ENCODE data around the gene RBM38. TPM values are rescaled to one million over a fixed set of nuclear protein-coding genes. Genes with fewer than 3 reads are reported as not detected.
"Not testable (repeated sequence)": the region's sequence is repeated elsewhere in the genome, so short reads cannot be mapped to it uniquely, and the experiment has no call there.

Gene RBM38
- total RNA-seq, 1 donor from 2014 or later: 16.6 TPM

GRCh38 chr20:57416296-57417022 is 25.3 kb downstream of the RBM38 start:
- Mint-ChIP-seq H3K27me3 (ENCODE audit: unreplicated experiment) (peaks cover 5% of the 10 kb centered on the region), H3K4me3 (ENCODE audit: unreplicated experiment) (no peak overlapping the region), H3K27ac (ENCODE audit: unreplicated experiment) (no peak overlapping the region), H3K4me1 (ENCODE audit: low read depth, unreplicated experiment) (no peaks in the 10 kb centered on the region), H3K36me3 (ENCODE audit: unreplicated experiment) (no peaks in the 10 kb centered on the region), H3K9me3 (ENCODE audit: unreplicated experiment) (peaks cover 5% of the 10 kb centered on the region)
- no peak for DNase-seq
- TF ChIP-seq, protein P1, sequence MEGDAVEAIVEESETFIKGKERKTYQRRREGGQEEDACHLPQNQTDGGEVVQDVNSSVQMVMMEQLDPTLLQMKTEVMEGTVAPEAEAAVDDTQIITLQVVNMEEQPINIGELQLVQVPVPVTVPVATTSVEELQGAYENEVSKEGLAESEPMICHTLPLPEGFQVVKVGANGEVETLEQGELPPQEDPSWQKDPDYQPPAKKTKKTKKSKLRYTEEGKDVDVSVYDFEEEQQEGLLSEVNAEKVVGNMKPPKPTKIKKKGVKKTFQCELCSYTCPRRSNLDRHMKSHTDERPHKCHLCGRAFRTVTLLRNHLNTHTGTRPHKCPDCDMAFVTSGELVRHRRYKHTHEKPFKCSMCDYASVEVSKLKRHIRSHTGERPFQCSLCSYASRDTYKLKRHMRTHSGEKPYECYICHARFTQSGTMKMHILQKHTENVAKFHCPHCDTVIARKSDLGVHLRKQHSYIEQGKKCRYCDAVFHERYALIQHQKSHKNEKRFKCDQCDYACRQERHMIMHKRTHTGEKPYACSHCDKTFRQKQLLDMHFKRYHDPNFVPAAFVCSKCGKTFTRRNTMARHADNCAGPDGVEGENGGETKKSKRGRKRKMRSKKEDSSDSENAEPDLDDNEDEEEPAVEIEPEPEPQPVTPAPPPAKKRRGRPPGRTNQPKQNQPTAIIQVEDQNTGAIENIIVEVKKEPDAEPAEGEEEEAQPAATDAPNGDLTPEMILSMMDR (IDR thresholded peaks at IDR 0.05; ENCODE audit: partially characterized antibody, unreplicated experiment): no peak

GRCh38 chr20:57417051-57417689 is 26.0 kb downstream of the RBM38 start:
- TF ChIP-seq, protein P1 (IDR thresholded peaks at IDR 0.05; ENCODE audit: partially characterized antibody, unreplicated experiment): no peak
- Mint-ChIP-seq H3K4me1 (ENCODE audit: low read depth, unreplicated experiment) (no peaks in the 10 kb centered on the region), H3K27me3 (ENCODE audit: unreplicated experiment) (peaks cover 5% of the 10 kb centered on the region), H3K27ac (ENCODE audit: unreplicated experiment) (peak overlapping the region; percentile 38), H3K9me3 (ENCODE audit: unreplicated experiment) (peaks cover 5% of the 10 kb centered on the region), H3K36me3 (ENCODE audit: unreplicated experiment) (no peaks in the 10 kb centered on the region), H3K4me3 (ENCODE audit: unreplicated experiment) (no peak overlapping the region)
- DNase-seq: no peak

- DNase-seq: no peak
- Mint-ChIP-seq H3K36me3 (ENCODE audit: unreplicated experiment) (no peaks in the 10 kb centered on the region), H3K4me3 (ENCODE audit: unreplicated experiment) (no peak overlapping the region), H3K27ac (ENCODE audit: unreplicated experiment) (no peak overlapping the region), H3K9me3 (ENCODE audit: unreplicated experiment) (peaks cover 3% of the 10 kb centered on the region), H3K4me1 (ENCODE audit: low read depth, unreplicated experiment) (no peaks in the 10 kb centered on the region), H3K27me3 (ENCODE audit: unreplicated experiment) (peaks cover 1% of the 10 kb centered on the region)
- TF ChIP-seq, protein P1 (IDR thresholded peaks at IDR 0.05; ENCODE audit: partially characterized antibody, unreplicated experiment): no peak
These were observed 26.9 kb downstream of the RBM38 start for GRCh38 chr20:57417830-57418780.

DNA sequence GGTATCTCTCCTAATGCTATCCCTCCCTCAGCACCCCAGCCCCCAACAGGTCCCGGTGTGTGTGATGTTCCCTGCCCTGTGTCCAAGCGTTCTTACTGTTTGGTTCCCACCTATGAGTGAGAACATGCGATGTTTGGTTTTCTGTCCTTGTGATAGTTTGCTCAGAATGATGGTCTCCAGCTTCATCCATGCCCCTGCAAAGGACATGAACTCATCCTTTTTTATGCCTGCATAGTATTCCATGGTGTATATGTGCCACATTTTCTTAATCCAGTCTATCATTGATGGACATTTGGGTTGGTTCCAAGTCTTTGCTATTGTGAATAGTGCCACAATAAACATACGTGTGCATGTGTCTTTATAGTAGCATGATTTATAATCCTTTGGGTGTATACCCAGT is 28.3 kb downstream of the RBM38 start:
- DNase-seq; H3K4me1 Mint-ChIP-seq (ENCODE audit: low read depth, unreplicated experiment); H3K36me3 Mint-ChIP-seq (ENCODE audit: unreplicated experiment): not testable (repeated sequence)

DNA sequence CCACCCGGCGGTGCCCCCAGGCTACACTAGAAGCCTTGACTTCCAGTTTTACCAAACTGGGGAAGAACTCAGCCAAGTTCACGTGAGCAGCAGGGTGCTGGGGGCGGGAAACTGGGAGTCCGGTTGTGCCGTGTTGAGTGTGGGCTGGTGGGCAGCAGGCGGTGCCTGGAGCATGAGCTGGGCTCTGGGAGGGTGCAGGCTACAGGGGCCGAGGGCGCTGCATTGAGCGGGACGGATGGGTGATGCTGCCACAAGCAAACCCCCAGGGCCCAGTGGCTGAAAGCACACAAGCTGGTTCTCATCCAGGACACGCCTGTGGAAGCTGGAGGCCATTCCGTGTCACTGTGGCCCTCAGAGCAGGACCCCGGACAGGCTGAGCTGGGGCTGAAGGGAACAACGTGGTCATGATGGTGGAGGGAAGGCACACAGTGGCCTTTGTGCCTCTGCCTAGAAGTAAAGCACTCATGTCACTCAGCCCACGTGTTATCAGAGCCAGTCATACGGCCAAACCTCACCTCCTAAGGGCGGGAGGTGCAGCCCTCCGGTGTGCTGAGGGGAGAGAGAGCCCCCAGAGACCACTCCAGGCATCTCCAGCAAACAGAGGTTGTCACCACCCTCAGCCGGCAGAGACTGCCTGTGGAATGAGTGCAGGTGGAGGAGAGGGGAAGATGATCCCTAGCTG is 29.5 kb downstream of the RBM38 start:
- DNase-seq: peak; percentile 8
- Mint-ChIP-seq H3K36me3 (ENCODE audit: unreplicated experiment) (no peaks in the 10 kb centered on the region), H3K27ac (ENCODE audit: unreplicated experiment) (no peak overlapping the region), H3K27me3 (ENCODE audit: unreplicated experiment) (peaks cover 5% of the 10 kb centered on the region), H3K4me1 (ENCODE audit: low read depth, unreplicated experiment) (peaks cover 4% of the 10 kb centered on the region), H3K9me3 (ENCODE audit: unreplicated experiment) (peaks cover 6% of the 10 kb centered on the region), H3K4me3 (ENCODE audit: unreplicated experiment) (no peak overlapping the region)
- TF ChIP-seq, protein P1 (IDR thresholded peaks at IDR 0.05; ENCODE audit: partially characterized antibody, unreplicated experiment): no peak

More for the DNA sequence above, 28.3 kb downstream of the RBM38 start:
- H3K9me3 Mint-ChIP-seq (ENCODE audit: unreplicated experiment); H3K27ac Mint-ChIP-seq (ENCODE audit: unreplicated experiment); H3K4me3 Mint-ChIP-seq (ENCODE audit: unreplicated experiment); H3K27me3 Mint-ChIP-seq (ENCODE audit: unreplicated experiment): not testable (repeated sequence)

Measured in glutamatergic neuron (in vitro differentiated cells).